Islet precursor cell (in vitro differentiated cells): ENCODE data around the gene DLX4.

Source experiments
- DNase-seq: peaks from one replicate; pipeline ENCODE4 v3.0.0-alpha.2; 2018

Gene DLX4

GRCh38 chr17:49990921-49991320 lies 21.9 kb downstream of the DLX4 start:
- peak; percentile 42 for DNase-seq

- peak; percentile 45 for DNase-seq
These were observed 22.4 kb downstream of the DLX4 start for GRCh38 chr17:49991409-49991808.

DNA sequence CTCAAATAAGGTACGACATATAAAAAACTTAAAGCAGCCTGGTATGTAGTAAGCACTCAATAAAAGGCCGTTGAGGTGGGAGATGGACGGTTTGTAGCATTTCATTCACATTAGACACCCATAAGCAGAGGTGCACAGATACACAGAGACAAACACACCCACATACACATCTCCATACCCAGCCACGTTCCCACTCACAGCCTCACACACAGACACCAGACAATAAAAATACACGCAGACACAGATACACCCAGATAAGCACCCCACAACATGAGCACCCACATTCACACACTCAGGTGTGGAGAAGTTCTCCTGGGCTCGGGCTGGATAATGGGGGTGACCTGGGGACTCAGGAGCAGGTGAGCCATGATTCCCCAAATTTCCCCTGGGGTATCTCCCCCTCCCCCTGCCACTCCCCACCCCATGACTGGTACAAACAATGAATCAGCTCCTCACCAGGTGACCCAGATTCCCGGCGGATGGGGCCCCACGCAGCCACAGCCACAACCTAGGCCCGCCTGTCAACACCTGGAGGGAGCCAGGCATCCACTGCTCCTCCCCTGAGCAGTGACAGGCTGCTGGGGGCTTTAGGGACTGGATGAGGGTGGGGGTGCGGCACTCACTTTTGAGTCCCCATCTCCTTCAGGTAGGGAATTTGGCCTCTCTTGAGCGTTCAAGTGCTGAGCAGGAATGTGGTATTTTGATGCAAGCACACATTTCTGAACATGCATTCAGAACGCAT lies 23.4 kb downstream of the DLX4 start:
- DNase-seq, result no peak

DNA sequence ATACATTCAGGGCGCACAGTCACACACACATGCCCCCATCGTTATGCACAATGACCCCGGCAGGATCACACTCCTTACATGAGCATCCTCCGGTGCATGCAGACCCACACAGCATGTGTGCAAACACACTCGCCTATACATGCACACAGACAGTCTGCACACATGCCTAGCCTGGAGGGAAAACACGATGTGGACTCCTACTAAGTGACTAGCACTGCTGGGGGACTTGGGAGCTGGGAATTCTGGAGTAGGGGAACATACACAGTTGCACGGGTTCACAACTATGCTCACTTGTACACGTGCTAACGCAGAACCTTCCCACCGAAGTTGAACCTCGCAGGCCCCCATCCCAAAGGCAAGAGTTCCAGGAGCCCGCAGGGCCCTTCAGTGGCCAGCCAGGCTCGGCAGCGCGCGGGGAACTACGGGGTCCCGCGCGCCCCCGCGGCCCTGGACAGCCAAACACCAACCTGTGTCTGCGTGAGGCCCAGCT lies 24.0 kb downstream of the DLX4 start:
- DNase-seq, result no peak

DNA sequence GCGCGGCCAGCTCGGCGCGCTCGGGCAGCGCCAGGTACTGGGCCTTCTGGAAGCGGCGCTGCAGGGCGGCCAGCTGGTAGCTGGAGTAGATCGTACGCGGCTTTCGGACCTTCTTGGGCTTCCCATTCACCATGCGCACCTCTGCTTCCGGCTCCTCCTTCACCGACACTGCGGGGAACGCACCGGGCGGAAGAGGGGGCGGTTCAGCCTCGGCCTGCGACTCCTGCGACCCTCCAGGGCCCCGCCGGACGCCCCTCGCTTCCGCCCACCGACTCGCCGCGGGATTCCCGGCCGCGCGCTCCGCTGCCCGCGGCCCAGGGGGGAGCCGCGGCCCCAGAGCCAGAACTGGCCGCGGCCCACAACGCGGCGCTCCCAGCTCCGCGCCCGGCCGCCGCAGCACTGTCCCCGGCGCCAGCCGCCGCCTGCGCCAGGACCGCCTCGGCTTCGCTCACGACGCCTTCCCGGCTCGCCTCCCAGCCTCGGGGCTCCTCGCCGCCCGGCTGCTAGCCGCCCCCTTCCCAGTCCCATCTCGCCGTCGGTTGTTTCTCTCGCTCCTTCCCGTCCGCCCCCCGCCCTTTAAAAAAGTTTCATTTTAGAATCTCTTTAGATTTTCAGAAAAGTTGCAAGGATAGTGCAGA lies 24.6 kb downstream of the DLX4 start:
- peak; percentile 85 for DNase-seq

DNA sequence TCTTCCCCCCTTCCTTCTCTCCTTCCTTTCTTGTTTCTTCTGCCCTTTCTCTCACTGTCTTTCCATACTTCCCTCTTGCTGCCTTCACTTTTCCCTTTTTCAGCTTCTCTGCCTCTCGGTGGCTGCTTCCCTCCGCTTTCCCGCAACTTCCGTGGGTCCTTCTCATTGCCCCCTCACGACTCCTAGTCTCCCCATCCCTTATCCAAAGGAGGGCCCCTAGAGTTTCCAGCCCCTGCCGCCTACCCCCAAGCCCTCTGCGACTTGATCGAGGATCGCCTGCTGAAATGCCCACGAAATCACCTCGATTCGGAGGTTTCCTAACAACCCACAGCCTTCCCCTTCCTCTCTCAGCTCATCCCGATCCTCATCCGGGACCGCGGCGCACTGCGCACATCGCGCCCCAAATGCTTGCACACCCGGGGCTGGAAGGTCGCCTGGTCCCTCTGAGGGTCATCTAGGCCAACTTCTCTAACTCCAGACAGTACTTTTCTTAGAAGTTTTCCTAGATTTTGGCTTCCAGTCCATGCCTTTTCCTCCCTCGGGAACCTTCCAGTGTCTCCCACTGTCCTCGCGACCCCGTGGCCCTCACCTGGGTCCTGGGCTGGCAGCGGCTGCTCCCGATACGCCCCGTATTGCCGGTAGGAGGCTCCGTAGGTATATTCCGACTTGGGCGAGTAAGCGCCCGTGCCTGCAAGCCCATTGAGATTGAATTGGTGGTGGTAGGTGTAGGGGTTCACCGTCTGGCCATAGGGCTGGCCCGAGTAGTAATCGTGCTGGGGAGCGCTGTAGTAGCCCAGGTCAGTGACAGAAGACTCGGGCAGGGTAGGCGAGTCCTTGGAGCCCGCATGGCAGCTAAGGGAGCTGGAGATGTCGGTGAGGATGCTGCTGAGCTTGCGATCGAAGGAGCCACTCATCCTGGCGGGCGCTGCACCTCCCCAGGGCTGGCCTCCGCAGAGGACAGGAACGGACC lies 25.4 kb downstream of the DLX4 start:
- DNase-seq, result peak; percentile 85

- peak; percentile 99 for DNase-seq
These were observed 26.2 kb downstream of the DLX4 start, which contains the start of gene DLX3 for GRCh38 chr17:49995055-49995738. DLX3 (minus strand) TSS chr17:49995224; CDS start chr17:49994998, 226 bp downstream.

DNA sequence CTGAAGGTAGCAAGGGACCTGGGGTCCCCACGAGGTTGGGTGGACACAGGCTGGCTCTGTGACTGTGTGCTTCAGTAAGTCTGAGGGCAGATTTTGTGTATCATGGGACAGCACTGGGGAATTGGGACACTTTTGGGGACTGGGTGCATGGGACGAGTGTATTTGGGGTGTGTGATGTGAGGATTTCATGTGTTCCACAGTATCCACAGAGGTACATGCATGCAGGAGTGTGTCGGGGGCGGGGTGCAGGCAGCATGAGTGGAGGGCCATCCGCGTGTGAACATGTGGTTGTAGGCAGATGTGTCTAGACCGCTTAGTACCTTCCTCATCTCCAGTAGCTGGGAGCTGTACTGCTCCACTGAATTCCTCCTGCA lies 27.1 kb downstream of the DLX4 start:
- no peak for DNase-seq

DNA sequence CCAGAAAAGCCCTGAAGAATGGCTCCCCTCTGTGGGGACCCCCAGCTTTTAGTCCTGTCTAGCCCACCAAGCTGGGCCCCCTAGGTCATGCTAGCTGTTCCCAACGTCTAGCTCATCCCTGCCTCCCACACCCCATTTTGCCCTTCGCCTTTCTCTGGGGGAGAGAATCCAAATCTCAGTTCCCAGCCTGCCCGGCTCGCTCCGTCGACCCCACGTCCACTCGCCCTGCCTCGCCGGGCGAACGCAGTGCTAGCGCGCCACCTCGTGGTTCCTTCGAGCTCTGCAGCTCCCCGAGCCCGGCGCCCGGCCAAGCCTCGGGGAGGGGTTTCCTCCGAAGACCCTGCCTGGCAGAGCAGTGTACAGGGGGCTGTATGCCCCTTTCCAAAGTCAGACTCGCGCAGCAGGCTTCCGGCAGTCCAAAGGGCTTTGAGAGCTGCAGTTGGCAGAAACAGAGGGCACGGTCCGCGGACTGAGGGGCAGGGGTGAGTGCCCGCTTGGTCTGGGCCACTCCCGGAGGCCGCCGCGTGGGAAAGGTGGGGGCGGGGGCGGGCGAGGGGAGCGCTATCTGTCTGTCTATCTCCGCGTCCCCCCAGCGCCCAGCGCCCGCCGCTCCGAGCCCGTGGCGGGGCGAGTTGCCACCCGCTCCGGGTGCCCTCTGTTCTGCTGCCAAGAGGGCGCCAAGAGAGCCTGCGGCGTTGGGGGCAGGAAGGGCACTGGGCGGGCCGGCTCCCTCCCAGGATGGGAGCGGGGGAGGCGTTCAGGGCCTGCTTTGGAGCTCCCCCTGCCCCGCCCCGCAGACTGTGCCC lies 27.7 kb downstream of the DLX4 start:
- peak; percentile 84 for DNase-seq

DNA sequence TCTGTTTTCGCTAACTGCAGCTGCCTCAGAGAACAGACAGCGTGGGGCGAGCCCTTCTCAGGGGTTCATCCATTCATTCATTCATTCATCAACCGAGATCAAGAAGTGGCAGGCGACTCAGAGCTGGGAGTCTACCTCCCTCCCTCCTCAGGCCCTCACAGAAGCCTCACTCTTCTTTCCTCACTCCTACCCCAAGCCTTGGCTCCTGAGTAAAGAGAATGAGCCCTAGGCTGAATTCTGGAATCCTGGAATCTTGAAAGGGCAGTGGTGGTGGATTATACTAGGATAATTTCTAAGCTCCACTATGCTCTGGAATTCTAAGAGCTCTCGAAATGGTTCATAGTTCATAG lies 28.3 kb downstream of the DLX4 start:
- DNase-seq, result peak; percentile 60

DNA sequence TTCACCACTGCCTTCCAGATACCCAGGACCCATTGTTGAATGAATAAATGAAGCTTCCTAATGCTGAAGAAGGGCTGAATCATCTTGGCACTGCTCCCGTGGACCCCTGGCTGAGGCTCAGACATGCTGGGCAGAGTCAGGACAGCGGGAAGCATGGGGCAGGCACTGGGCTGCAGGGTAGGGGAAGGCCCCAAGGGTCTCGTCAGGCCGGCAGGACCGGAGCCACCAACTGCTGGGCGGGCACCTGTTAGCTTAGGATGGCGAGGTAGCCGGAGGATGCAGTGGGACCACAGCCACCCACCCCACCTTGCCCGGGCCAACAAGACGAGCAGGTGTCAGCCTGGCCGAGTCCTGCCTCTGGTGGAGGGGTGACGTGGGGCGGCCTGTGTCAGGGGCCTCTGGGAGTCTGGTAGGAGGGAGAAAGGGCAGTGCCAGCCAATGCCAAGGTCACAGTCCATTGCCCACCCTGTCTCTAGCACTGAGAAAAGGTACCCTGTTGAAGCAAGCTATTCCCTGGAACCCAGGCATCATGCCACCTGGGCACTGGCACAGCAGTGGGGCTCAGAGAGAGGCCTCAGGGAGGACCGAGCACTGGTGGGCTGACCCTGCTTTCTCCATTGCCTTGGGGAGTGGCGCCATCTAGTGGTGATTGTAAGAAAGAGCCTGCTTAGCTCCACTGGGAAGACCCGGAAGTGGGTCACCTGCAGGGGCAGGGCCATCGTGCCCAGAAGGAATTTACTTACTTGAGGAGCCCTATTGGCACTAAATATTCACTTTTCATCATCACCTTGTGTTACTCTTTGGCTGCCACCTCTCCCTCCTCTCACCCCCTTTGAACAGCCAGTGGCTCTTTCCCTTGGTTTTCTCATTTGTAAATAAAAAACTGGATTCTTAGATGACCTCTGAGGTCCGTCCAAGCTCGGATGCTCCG lies 29.0 kb downstream of the DLX4 start:
- peak; percentile 96 for DNase-seq

DNA sequence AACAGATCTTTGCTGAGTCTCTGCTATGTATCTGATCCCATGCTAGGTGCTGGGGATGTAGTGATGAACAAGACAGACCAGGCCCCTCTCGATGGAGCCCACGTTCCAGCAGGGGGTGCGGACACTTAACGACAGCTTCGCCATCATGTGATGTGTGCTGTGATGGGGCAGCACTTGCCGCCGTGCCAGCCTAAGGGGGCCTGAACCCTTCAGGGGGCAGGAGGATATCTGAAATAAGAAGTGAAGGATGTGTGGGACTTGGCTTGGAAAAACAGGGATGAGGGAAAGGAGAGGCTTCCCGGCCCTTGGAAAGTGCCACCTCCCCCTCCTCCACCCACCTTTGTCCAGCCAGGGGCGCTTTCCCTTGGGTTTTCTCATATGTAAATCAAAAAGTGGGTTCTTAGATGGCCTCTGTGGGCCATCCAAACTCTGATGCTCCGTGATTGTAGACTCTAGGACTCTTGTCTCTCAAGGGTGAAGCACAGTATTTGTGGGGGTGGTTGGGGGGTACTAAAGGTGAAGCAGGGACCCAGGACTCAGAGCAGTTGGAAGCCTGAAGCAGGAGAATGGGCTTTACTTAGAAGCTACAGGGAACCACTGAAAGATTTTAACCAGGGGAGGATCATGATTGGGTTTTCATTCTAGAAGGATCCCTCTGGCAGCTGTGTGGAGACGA lies 30.0 kb downstream of the DLX4 start:
- no peak for DNase-seq

DNA sequence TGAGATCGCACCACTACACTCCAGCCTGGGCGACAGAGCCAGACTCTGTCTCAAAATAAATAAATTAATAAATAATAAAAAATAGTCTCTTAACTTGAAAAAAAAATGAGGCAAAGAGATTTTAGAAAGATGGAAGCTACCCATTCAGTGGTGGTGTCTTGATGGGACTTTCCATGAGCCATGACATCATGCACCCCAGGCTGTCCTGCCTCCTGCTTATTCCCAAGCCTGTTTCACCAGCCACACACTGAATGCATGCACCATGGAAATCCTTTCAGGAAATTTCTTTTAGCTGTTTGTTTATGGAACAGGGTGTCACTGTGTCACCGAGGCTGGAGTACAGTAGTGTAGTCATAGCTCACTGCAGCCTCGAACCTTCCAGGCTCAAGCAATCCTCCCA lies 34.9 kb downstream of the DLX4 start:
- DNase-seq, result no peak

GRCh38 chr17:50009282-50009681 lies 40.3 kb downstream of the DLX4 start:
- DNase-seq, result no peak

GRCh38 chr17:50013079-50013478 lies 44.1 kb downstream of the DLX4 start:
- DNase-seq, result peak; percentile 3

- peak; percentile 39 for DNase-seq
These were observed 45.6 kb downstream of the DLX4 start for GRCh38 chr17:50014471-50015088.

DNA sequence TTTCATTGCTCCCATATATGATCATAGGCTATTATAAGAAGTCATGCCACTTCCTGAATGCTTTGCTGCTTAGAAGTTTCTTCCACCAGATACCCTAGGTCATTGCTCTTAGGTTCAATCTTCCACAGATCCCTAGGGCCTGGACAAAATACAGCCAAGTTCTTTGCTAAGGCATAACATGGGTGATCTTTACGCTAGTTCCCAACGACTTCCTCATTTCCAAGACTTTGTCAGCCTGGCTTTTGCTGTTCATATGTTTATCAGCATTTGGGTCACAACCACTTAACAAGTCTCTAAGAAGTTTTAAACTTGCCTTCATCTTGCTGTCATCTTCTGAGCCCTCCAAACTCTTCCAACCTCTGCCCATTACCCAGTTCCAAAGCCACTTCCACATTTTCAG lies 46.2 kb downstream of the DLX4 start:
- peak; percentile 22 for DNase-seq

GRCh38 chr17:50018909-50019308 lies 49.9 kb downstream of the DLX4 start:
- no peak for DNase-seq

DNA sequence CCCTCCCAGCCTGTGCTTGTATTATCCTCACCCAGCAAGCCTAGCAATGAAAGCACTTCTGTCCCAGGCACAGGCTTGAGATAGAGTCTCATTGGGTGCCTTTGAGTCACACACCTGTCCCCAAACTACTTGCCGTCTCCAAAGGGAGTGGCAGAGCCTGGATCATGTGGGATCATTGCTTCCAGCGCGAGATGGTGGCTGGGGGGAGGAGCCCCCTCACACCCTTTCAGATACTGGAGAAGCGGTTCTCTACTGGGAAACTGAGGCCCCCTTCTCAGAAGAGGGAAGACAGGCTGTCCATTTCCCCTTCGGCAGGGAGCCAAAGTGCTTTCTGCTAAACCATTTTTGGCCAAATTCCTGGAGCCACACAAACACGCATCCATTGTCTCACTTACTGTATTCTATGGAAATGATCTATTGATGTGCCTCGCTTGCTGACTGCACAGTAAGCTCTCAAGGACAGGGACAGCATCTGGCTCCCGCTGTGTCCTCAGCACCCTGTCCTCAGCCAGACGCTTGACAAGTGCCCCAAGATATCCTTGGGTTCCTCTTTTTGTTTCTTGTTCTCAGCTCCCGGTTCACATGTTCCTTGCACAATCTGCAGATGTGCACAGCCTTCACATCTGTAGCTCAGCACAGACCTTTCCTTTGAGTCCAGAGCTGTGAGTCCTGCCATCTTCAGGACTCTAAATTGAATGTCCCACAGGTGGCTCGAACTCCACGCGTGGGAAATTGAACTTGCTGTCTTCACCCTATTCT lies 52.0 kb downstream of the DLX4 start:
- DNase-seq, result peak; percentile 49
